Epithelial cell of proximal tubule (primary cell): Measurements from ENCODE around the gene MBNL2. TPM values are rescaled to one million over a fixed set of nuclear protein-coding genes. Genes with fewer than 3 reads are reported as not detected.

Experiments used
- DNase-seq: peaks from one replicate; pipeline ENCODE4 v3.0.0-alpha.2; 2011; ENCODE audit warnings: low read depth
- H3K4me3 ChIP-seq: 2 replicates; pipeline ENCODE4 v1.5.1; 2011; ENCODE audit warnings: low read depth, mild to moderate bottlenecking, low read length
- CTCF ChIP-seq: conservative IDR thresholded peaks from 2 replicates; pipeline ENCODE4 v1.5.1; 2012; ENCODE audit warnings: low read depth, mild to moderate bottlenecking, low read length
- total RNA-seq: library from RNA; depleted of rRNA; stranded (reverse); fragments of >200 nt; gene quantifications from 2 replicates; pipeline ENCODE4 v1.2.3, GENCODE V29; 2015

The MBNL2 gene
- total RNA-seq, 1 donor from 2014 or later: 28.8 TPM

GRCh38 chr13:97257800-97258799, 36.0 kb downstream of the MBNL2 start:
- TF ChIP-seq CTCF: peak; percentile 31
- H3K4me3 ChIP-seq: no peak overlapping the region
- peak; percentile 61 for DNase-seq

GRCh38 chr13:97258801-97259200, 36.7 kb downstream of the MBNL2 start:
- no peak overlapping the region for H3K4me3 ChIP-seq
- TF ChIP-seq CTCF: no peak
- no peak for DNase-seq

- DNase-seq: no peak
- H3K4me3 ChIP-seq: no peak overlapping the region
- TF ChIP-seq CTCF: no peak
Measured at GRCh38 chr13:97259410-97259797, 37.3 kb downstream of the MBNL2 start.

GRCh38 chr13:97259798-97260714, 37.9 kb downstream of the MBNL2 start:
- no peak for DNase-seq
- no peak overlapping the region for H3K4me3 ChIP-seq
- no peak for TF ChIP-seq CTCF

GRCh38 chr13:97261254-97262005, 39.3 kb downstream of the MBNL2 start:
- TF ChIP-seq CTCF: no peak
- H3K4me3 ChIP-seq: no peak overlapping the region
- no peak for DNase-seq

GRCh38 chr13:97262058-97262457, 39.9 kb downstream of the MBNL2 start:
- TF ChIP-seq CTCF: no peak
- H3K4me3 ChIP-seq: no peak overlapping the region
- DNase-seq: no peak
